Ovary (tissue), 9 donors: ENCODE measurements around the gene PPHLN1. TPM values are rescaled to one million over a fixed set of nuclear protein-coding genes. Genes with fewer than 3 reads are reported as not detected.

ENCODE experiments used
- DNase-seq, 5 donors: peaks; one replicate each; pipeline ENCODE4 v3.0.0-alpha.2; 2019 to 2020
- H3K27ac ChIP-seq, 2 donors: fragments of 200-600 bp; one replicate each; pipeline versions ENCODE4 v1.5.1 to v1.8.0; 2019 to 2022
- H3K27me3 ChIP-seq: fragments of 200-600 bp; one replicate; pipeline ENCODE4 v1.8.0; 2022
- H3K36me3 ChIP-seq: fragments of 200-600 bp; sonication (generic); one replicate; pipeline ENCODE4 v1.5.1; 2019
- H3K4me1 ChIP-seq: one replicate; pipeline ENCODE4 v1.8.1; 2013; ENCODE audit warnings: mild to moderate bottlenecking, moderate library complexity; ENCODE audit not compliant: insufficient read depth
- H3K4me3 ChIP-seq: fragments of 200-600 bp; sonication (generic); one replicate; pipeline ENCODE4 v1.5.1; 2017
- H3K9me3 ChIP-seq, 2 donors: fragments of 200-600 bp in 1 of 2; sonication (generic) in 1 of 2; one replicate each; pipeline versions ENCODE4 v1.5.1 to v1.8.1; 2013 to 2019; ENCODE audit warnings: mild to moderate bottlenecking in 1 of 2, moderate library complexity in 1 of 2
- EP300 ChIP-seq: sonication (generic); formaldehyde crosslinking; IDR thresholded peaks from one replicate; pipeline ENCODE4 v1.6.1; 2017; ENCODE audit warnings: antibody characterized with exemption
- POLR2A ChIP-seq: fragments of 450-650 bp; IDR thresholded peaks from one replicate; pipeline ENCODE4 v1.6.1; 2017; ENCODE audit warnings: antibody characterized with exemption, mild to moderate bottlenecking, moderate library complexity
- WGBS, 3 donors: extraction: QIAGEN DNeasy Blood & Tissue Kit in 1 of 3; methylation state at CpG; one replicate each; pipeline versions ENCODE4 v1.1.5 to v1.1.7; 2013 to 2017; 5-methylcytosine and 5-hydroxymethylcytosine counted together
- intact Hi-C, 4 donors: fragments of 100-400 bp; cut with DNase I; formaldehyde crosslinking; loops; one replicate each; pipeline versions ENCODE4 v1.11.0 to v1.15.1; 2022 to 2023
- polyA plus RNA-seq, 2 donors: library from polyadenylated mRNA; stranded (reverse); fragments of 200-250 nt in 1 of 2; fragments of 350-450 nt in 1 of 2; fragmentation: Illumina TruSeq in 1 of 2; extraction: RNeasy Lipid Tissue Mini Kit (QIAGEN cat#74804) in 1 of 2; gene quantifications; one replicate each; pipeline ENCODE4 v1.2.3, GENCODE V29; 2013 to 2014
- total RNA-seq, 7 donors: library from RNA; depleted of rRNA in 2 of 7; stranded (reverse); fragments of >200 nt in 2 of 7; fragmentation: NEBNext Ultra II Directional in 3 of 7; extraction: Animal tissue kit (Norgen Biotek cat#: 25700) in 3 of 7; gene quantifications; one replicate each; pipeline versions ENCODE4 v1.1.0 to v1.2.4, GENCODE V29; 2016 to 2023
- TF ChIP-seq, protein P1 (sequence below), 3 donors: fragments of 450-650 bp in 2 of 3; fragments of 200-600 bp in 1 of 3; IDR thresholded peaks; one replicate each; pipeline versions ENCODE4 v1.5.1 to v1.8.0; 2016 to 2022; ENCODE audit warnings: antibody characterized with exemption in 3 of 3, mild to moderate bottlenecking in 1 of 3
- donor health status: DM: no; HTN: no; CAD: no; lungs with moderate emphysema.
- donor health status: DM: no; HTN: no; CAD: no.
- donor health status: Bipolar disorder and iron deficiency.
- donor health status: DM: yes; HTN: yes; CAD: no.
- donor health status: DM: no; HTN: no; CAD: no.
- donor health status: DM: yes; HTN: yes; CAD: no.

Gene PPHLN1
- total and polyA plus RNA-seq, 9 donors, result 35.6 to 68.9 (median 53.8) TPM

DNA sequence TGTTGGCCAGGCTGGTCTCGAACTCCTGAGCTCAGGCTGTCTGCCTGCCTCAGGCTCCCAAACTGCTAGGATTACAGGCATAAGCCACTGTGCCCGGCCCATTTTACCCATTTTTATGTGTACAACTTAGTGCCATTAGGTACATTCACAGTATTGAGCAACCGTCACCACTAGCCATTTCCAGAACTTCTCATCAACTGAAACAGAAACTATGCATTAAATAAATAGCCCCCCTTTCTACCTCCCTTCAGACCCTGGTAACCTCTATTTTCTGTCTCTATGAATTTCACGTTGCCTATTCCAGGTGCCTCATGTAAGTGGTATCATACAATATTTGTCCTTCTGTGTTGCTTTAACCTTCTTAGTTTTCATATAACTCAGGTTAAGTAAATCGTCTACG is 16.0 kb upstream of the PPHLN1 start:
- Histone ChIP-seq H3K36me3 (no peaks in the 10 kb centered on the region), H3K9me3 (no peaks in the 10 kb centered on the region), H3K27me3 (no peaks in the 10 kb centered on the region), H3K27ac (no peak overlapping the region), H3K4me3 (no peak overlapping the region), H3K4me1 (no peaks in the 10 kb centered on the region)
- DNase-seq, result no peak
- TF ChIP-seq POLR2A (no peak), EP300 (no peak)
- TF ChIP-seq, protein P1, sequence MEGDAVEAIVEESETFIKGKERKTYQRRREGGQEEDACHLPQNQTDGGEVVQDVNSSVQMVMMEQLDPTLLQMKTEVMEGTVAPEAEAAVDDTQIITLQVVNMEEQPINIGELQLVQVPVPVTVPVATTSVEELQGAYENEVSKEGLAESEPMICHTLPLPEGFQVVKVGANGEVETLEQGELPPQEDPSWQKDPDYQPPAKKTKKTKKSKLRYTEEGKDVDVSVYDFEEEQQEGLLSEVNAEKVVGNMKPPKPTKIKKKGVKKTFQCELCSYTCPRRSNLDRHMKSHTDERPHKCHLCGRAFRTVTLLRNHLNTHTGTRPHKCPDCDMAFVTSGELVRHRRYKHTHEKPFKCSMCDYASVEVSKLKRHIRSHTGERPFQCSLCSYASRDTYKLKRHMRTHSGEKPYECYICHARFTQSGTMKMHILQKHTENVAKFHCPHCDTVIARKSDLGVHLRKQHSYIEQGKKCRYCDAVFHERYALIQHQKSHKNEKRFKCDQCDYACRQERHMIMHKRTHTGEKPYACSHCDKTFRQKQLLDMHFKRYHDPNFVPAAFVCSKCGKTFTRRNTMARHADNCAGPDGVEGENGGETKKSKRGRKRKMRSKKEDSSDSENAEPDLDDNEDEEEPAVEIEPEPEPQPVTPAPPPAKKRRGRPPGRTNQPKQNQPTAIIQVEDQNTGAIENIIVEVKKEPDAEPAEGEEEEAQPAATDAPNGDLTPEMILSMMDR (IDR thresholded peaks at IDR 0.05), result no peak
- intact Hi-C loops, result no loop called here
- 77 to 84% (median 80%) methylated on average over 6 of the region's 6 CpGs for WGBS, 3 donors

DNA sequence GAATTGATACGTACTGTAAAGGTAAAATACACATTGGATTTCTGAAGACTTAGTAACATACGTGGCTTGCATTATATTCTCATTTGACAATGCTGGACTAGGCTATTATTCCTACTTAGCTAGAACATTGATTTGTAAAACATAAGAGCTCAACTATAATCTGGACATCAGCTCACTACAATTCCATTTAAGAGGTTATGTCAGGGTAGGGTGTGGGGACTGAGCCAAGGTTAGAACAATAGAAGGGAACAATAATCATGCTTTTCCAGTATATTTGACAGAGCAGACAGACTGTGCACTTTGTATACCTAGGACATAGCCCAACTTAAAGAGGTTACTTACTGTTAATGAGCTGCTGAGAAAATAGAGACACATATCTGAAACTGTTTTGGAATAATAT is 10.9 kb upstream of the PPHLN1 start:
- Histone ChIP-seq H3K27ac (no peak overlapping the region), H3K36me3 (no peaks in the 10 kb centered on the region), H3K4me1 (no peaks in the 10 kb centered on the region), H3K27me3 (no peaks in the 10 kb centered on the region), H3K9me3 (no peaks in the 10 kb centered on the region), H3K4me3 (no peak overlapping the region)
- DNase-seq, result no peak
- TF ChIP-seq POLR2A (no peak), EP300 (no peak)
- TF ChIP-seq, protein P1 (IDR thresholded peaks at IDR 0.05), result no peak
- WGBS, 3 donors, result 88 to 93% (median 92%) methylated on average over 2 of the region's 2 CpGs
- intact Hi-C loops, result no loop called here

- no peak for DNase-seq
- Histone ChIP-seq H3K27ac (no peak overlapping the region), H3K27me3 (no peaks in the 10 kb centered on the region), H3K4me1 (no peaks in the 10 kb centered on the region), H3K4me3 (no peak overlapping the region), H3K9me3 (no peaks in the 10 kb centered on the region), H3K36me3 (no peaks in the 10 kb centered on the region)
- intact Hi-C loops, result loop anchor here in 2 of 4 donors (10.0 kb wide), 1 partner anchor 86 kb away; the partner anchor contains the start of gene YAF2 (in 2 of the 2)
- TF ChIP-seq EP300, result no peak
- TF ChIP-seq, protein P1 (IDR thresholded peaks at IDR 0.05), result no peak
- TF ChIP-seq POLR2A, result no peak
Measured at GRCh38 chr12:42320796-42321195, 5.2 kb upstream of the PPHLN1 start.

- no peak for DNase-seq
- no peak overlapping the region for H3K4me3 ChIP-seq
- no peaks in the 10 kb centered on the region for H3K27me3 ChIP-seq
- H3K9me3 ChIP-seq, result no peaks in the 10 kb centered on the region
- peaks cover 6% of the 10 kb centered on the region for H3K4me1 ChIP-seq
- H3K27ac ChIP-seq, result no peak overlapping the region
- intact Hi-C loops, result loop anchor here in 2 of 4 donors (10.0 kb wide), 1 partner anchor 88 kb away; the partner anchor contains the start of gene YAF2 (in 2 of the 2)
- no peaks in the 10 kb centered on the region for H3K36me3 ChIP-seq
- TF ChIP-seq EP300, result no peak
- TF ChIP-seq POLR2A, result no peak
- TF ChIP-seq, protein P1 (IDR thresholded peaks at IDR 0.05), result no peak
Measured at GRCh38 chr12:42322567-42322966, 3.4 kb upstream of the PPHLN1 start.
